ENCODE measurements around the gene HTT.
"Not testable (repeated sequence)": the region's sequence is repeated elsewhere in the genome, so short reads cannot be mapped to it uniquely, and the experiment has no call there.

Gene HTT

GRCh38 chr4:3121596-3121995, 47.1 kb downstream of the HTT start:
- no peak for DNase-seq (ENCODE audit: low read depth)

GRCh38 chr4:3122081-3122563, 47.6 kb downstream of the HTT start:
- peak; percentile 70 for DNase-seq (ENCODE audit: low read depth)

GRCh38 chr4:3123181-3123671, 48.7 kb downstream of the HTT start:
- DNase-seq (ENCODE audit: low read depth): peak; percentile 44

- no peak for DNase-seq (ENCODE audit: low read depth)
Measured at GRCh38 chr4:3124070-3124767, 49.7 kb downstream of the HTT start.

GRCh38 chr4:3127112-3127511, 52.6 kb downstream of the HTT start:
- DNase-seq (ENCODE audit: low read depth): no peak

- DNase-seq (ENCODE audit: low read depth): no peak
Measured at GRCh38 chr4:3128058-3128457, 53.6 kb downstream of the HTT start.

GRCh38 chr4:3128976-3129375, 54.5 kb downstream of the HTT start:
- DNase-seq (ENCODE audit: low read depth): no peak

GRCh38 chr4:3130201-3130600, 55.7 kb downstream of the HTT start:
- no peak for DNase-seq (ENCODE audit: low read depth)

- no peak for DNase-seq (ENCODE audit: low read depth)
Measured at GRCh38 chr4:3130826-3131225, 56.3 kb downstream of the HTT start.

GRCh38 chr4:3134201-3134600, 59.7 kb downstream of the HTT start:
- no peak for DNase-seq (ENCODE audit: low read depth)

- no peak for DNase-seq (ENCODE audit: low read depth)
Measured at GRCh38 chr4:3135155-3136011, 60.9 kb downstream of the HTT start.

- no peak for DNase-seq (ENCODE audit: low read depth)
Measured at GRCh38 chr4:3136454-3136853, 62.0 kb downstream of the HTT start.

- no peak for DNase-seq (ENCODE audit: low read depth)
Measured at GRCh38 chr4:3137908-3138307, 63.4 kb downstream of the HTT start.

- no peak for DNase-seq (ENCODE audit: low read depth)
Measured at GRCh38 chr4:3145234-3145924, 70.9 kb downstream of the HTT start.

GRCh38 chr4:3148926-3149325, 74.4 kb downstream of the HTT start:
- DNase-seq (ENCODE audit: low read depth): no peak

GRCh38 chr4:3151238-3151637, 76.8 kb downstream of the HTT start:
- not testable (repeated sequence) for DNase-seq (ENCODE audit: low read depth)

- DNase-seq (ENCODE audit: low read depth): no peak
Measured at GRCh38 chr4:3157366-3157765, 82.9 kb downstream of the HTT start.

GRCh38 chr4:3158841-3159240, 84.4 kb downstream of the HTT start:
- no peak for DNase-seq (ENCODE audit: low read depth)

GRCh38 chr4:3160438-3160837, 86.0 kb downstream of the HTT start:
- DNase-seq (ENCODE audit: low read depth): no peak

GRCh38 chr4:3161044-3161443, 86.6 kb downstream of the HTT start:
- not testable (repeated sequence) for DNase-seq (ENCODE audit: low read depth)

- not testable (repeated sequence) for DNase-seq (ENCODE audit: low read depth)
Measured at GRCh38 chr4:3166434-3166833, 92.0 kb downstream of the HTT start.

- peak; percentile 21 for DNase-seq (ENCODE audit: low read depth)
Measured at GRCh38 chr4:3168029-3168428, 93.5 kb downstream of the HTT start.
